ENCODE results near the gene AKAP11. TPM values are rescaled to one million over a fixed set of nuclear protein-coding genes. Genes with fewer than 3 reads are reported as not detected.
"Not testable (repeated sequence)": the region's sequence is repeated elsewhere in the genome, so short reads cannot be mapped to it uniquely, and the experiment has no call there.

Gene AKAP11
- total and polyA plus RNA-seq, 2 of the 4 experiments (the other 2 are of a cell fraction), result 8.0 to 19.7 TPM

GRCh38 chr13:42225051-42225450 lies 46.9 kb upstream of the AKAP11 start:
- DNase-seq, result no peak
- TF ChIP-seq MAZ (IDR thresholded peaks at IDR 0.05; ENCODE audit: borderline replicate concordance, low read depth, low read length) (no peak), USF2 (IDR thresholded peaks at IDR 0.05; ENCODE audit: low read depth, low read length) (no peak), CEBPB (IDR thresholded peaks at IDR 0.05; ENCODE audit: low read depth, low read length) (0 out of 2 replicates have a peak, but pooled peaks have one; percentile 28), MXI1 (IDR thresholded peaks at IDR 0.05; ENCODE audit: borderline replicate concordance, low read depth, low read length) (no peak)

GRCh38 chr13:42226759-42227158 lies 45.2 kb upstream of the AKAP11 start:
- WGBS, 2 experiments (ENCODE audit: extremely low coverage in 2 of 2, insufficient read length in 1 of 2), result no CpG with 5 or more reads among the region's 5 CpGs
- H3K14ac ChIP-seq (replicated peaks; ENCODE audit: low read depth, low read length); H4K20me1 ChIP-seq (ENCODE audit: insufficient read depth, low read length); H3K9me3 ChIP-seq (ENCODE audit: control insufficient read depth, insufficient read depth, low read length); DNase-seq; H2AFZ ChIP-seq (replicated peaks; ENCODE audit: low read length, poor library complexity); H3K23ac ChIP-seq (ENCODE audit: low read depth, low read length); H3K4me2 ChIP-seq (ENCODE audit: low read depth, low read length); POLR2A ChIA-PET (ENCODE audit: unreplicated experiment); H3K79me1 ChIP-seq (ENCODE audit: low read depth in 1 of 2, low read length in 2 of 2); H3K9ac ChIP-seq (ENCODE audit: low read depth, low read length); H2BK120ac ChIP-seq (ENCODE audit: low read depth, low read length); H2AK5ac ChIP-seq (ENCODE audit: low read depth, low read length); H3K4me1 ChIP-seq (ENCODE audit: control insufficient read depth, insufficient read depth, low read length); H2BK20ac ChIP-seq (ENCODE audit: low read depth, low read length); H4K5ac ChIP-seq (ENCODE audit: low read depth, low read length); dilution Hi-C loops (cut with HindIII; ENCODE audit: low sequenced_read_pairs, unreplicated experiment); H4K91ac ChIP-seq (ENCODE audit: insufficient read depth, low read depth, low read length); H3K27me3 ChIP-seq (ENCODE audit: control insufficient read depth, insufficient read depth, low read length); H3K4me3 ChIP-seq (ENCODE audit: insufficient read depth, low read depth, low read length); H3K4ac ChIP-seq (ENCODE audit: low read depth, low read length); H2BK15ac ChIP-seq (ENCODE audit: low read depth, low read length); H3K36me3 ChIP-seq (ENCODE audit: control insufficient read depth, insufficient read depth, low read length); H3K9me1 ChIP-seq (ENCODE audit: insufficient read depth, low read length); H2BK5ac ChIP-seq (ENCODE audit: low read depth, low read length, poor library complexity, severe bottlenecking); H3K27ac ChIP-seq (ENCODE audit: insufficient read depth, low read length); H3K56ac ChIP-seq (ENCODE audit: extremely low read depth, insufficient read depth, low read length); BruUV-seq (replicated peaks); CTCF ChIA-PET; ATAC-seq (ENCODE audit: low read depth); H2AK9ac ChIP-seq (replicated peaks; ENCODE audit: low read depth, low read length, poor library complexity); in situ Hi-C loops (cut with MboI; ENCODE audit: low sequenced_read_pairs); H4K8ac ChIP-seq (ENCODE audit: low read depth in 2 of 2, low read length in 2 of 2); H3K18ac ChIP-seq (ENCODE audit: low read depth, low read length); intact Hi-C loops (cut with micrococcal nuclease): not testable (repeated sequence)

More at GRCh38 chr13:42225051-42225450, 46.9 kb upstream of the AKAP11 start:
- Histone ChIP-seq H3K27ac (ENCODE audit: insufficient read depth, low read length) (no peak overlapping the region), H3K14ac (replicated peaks; ENCODE audit: low read depth, low read length) (no peak overlapping the region), H3K18ac (ENCODE audit: low read depth, low read length) (no peak overlapping the region), H2BK15ac (ENCODE audit: low read depth, low read length) (no peak overlapping the region), H2AK5ac (ENCODE audit: low read depth, low read length) (no peak overlapping the region), H3K56ac (ENCODE audit: extremely low read depth, insufficient read depth, low read length) (no peak overlapping the region), H3K9me3 (ENCODE audit: control insufficient read depth, insufficient read depth, low read length) (no peaks in the 10 kb centered on the region), H2AFZ (replicated peaks; ENCODE audit: low read length, poor library complexity) (no peak overlapping the region), H3K9ac (ENCODE audit: low read depth, low read length) (no peak overlapping the region), H2BK120ac (ENCODE audit: low read depth, low read length) (no peak overlapping the region), H3K4me2 (ENCODE audit: low read depth, low read length) (no peak overlapping the region), H3K4me1 (ENCODE audit: control insufficient read depth, insufficient read depth, low read length) (peaks cover 3% of the 10 kb centered on the region), H2BK20ac (ENCODE audit: low read depth, low read length) (no peak overlapping the region), H3K9me1 (ENCODE audit: insufficient read depth, low read length) (no peaks in the 10 kb centered on the region), H3K79me1 (ENCODE audit: low read depth in 1 of 2, low read length in 2 of 2) (no peaks in the 10 kb centered on the region), H3K27me3 (ENCODE audit: control insufficient read depth, insufficient read depth, low read length) (no peaks in the 10 kb centered on the region), H3K36me3 (ENCODE audit: control insufficient read depth, insufficient read depth, low read length) (peaks cover 11% of the 10 kb centered on the region), H2BK5ac (ENCODE audit: low read depth, low read length, poor library complexity, severe bottlenecking) (no peak overlapping the region), H4K5ac (ENCODE audit: low read depth, low read length) (no peak overlapping the region), H3K4ac (ENCODE audit: low read depth, low read length) (no peak overlapping the region), H4K20me1 (ENCODE audit: insufficient read depth, low read length) (no peaks in the 10 kb centered on the region), H3K23ac (ENCODE audit: low read depth, low read length) (no peak overlapping the region), H2AK9ac (replicated peaks; ENCODE audit: low read depth, low read length, poor library complexity) (no peak overlapping the region), H3K4me3 (ENCODE audit: insufficient read depth, low read depth, low read length) (no peak overlapping the region), H4K8ac (ENCODE audit: low read depth in 2 of 2, low read length in 2 of 2) (no peak overlapping the region), H4K91ac (ENCODE audit: insufficient read depth, low read depth, low read length) (no peak overlapping the region)
- in situ Hi-C loops (cut with MboI; ENCODE audit: low sequenced_read_pairs), result no loop called here
- WGBS, 2 experiments (ENCODE audit: extremely low coverage in 2 of 2, insufficient read length in 1 of 2), result 100% methylated on average over 1 of the region's 2 CpGs; no CpG with 5 or more reads in 1 of the 2 experiments
- intact Hi-C loops (cut with micrococcal nuclease), result no loop called here
- dilution Hi-C loops (cut with HindIII; ENCODE audit: low sequenced_read_pairs, unreplicated experiment), result no loop called here
- ATAC-seq (ENCODE audit: low read depth), result no peak
- BruUV-seq (replicated peaks), result no TSS peak
- ChIA-PET CTCF (interaction anchor here (0.6 kb wide), 1 partner anchor 8 kb away, joined by 3 read pairs; no protein-coding TSS in a partner anchor), POLR2A (ENCODE audit: unreplicated experiment) (no interaction called here)

Data from IMR-90 (cell line).